HG03565 (cell line): ENCODE data around the gene CYP1B1.
"Not testable (repeated sequence)": the region's sequence is repeated elsewhere in the genome, so short reads cannot be mapped to it uniquely, and the experiment has no call there.

Experiments
- ATAC-seq: cut with Tn5 transposase; IDR thresholded peaks from one replicate; pipeline ENCODE4 v1.9.1; 2021; ENCODE audit warnings: mild to moderate bottlenecking, moderate library complexity; ENCODE audit not compliant: unreplicated experiment

CYP1B1 gene

GRCh38 chr2:38075507-38076151, at the start of gene CYP1B1:
TSS of gene CYP1B1 (minus strand) at chr2:38076151. CDS start at chr2:38075388, 763 bp downstream.
- no peak for ATAC-seq

- no peak for ATAC-seq
Measured at GRCh38 chr2:38125007-38125406, 49.1 kb upstream of the CYP1B1 start.

DNA sequence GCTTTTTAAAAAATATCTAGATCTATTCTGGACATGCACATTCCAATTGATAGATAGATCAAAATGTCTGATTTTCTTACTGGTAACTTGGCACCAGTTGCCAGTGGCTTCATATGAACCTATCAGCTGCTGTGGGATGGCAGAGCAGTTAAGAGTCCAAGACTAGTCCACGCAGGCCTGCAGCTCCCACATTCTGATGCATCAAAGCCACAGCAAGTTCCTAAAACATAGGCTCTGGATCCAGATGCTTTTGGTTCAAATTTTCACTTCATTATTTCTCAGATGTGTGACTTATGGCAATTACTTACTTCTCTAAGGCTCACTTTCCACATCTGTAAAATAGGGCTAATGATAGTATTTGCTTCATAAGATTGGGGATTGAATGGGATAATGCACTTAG, 48.0 kb upstream of the CYP1B1 start:
- no peak for ATAC-seq

GRCh38 chr2:38122344-38122743, 46.4 kb upstream of the CYP1B1 start:
- no peak for ATAC-seq

DNA sequence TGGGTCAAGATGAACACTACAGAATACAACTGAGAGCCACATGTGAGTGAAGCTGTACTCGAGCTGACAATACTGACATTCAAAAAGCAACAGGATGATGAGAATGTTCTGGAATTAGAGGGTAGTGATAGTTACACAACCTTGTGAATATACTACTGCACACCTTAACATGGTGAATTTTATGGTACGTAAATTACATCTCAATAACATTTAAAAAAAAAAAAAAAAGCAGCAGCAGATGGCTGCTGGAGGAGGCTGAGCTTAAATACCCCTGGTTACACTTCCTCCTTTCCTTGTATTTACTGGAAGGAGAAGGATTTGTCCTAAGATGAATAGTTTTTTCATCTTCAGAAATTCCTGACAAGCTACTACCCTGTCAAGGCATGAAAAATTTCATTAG, 45.5 kb upstream of the CYP1B1 start:
- ATAC-seq, result no peak

DNA sequence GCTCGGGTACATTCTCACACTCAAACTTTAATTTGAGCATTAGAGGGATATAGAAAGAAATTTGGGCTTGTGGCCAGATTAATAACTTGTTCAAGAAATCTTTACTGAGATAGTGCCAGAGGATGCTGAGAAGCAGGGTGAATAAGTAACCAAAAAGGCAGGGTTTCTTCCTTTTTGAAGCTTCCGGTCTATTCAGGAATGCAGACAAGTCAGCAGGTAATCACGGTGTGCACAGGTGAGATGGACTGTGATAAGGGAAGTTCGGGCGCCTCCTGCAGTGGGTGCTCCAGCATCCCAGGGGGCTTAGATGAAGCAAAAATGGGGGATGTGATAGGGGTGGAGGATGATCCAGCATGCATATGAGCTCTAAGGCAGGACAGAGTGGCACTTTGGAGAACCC, 44.9 kb upstream of the CYP1B1 start:
- ATAC-seq, result no peak

GRCh38 chr2:38120264-38120592, 44.3 kb upstream of the CYP1B1 start:
- ATAC-seq, result no peak

DNA sequence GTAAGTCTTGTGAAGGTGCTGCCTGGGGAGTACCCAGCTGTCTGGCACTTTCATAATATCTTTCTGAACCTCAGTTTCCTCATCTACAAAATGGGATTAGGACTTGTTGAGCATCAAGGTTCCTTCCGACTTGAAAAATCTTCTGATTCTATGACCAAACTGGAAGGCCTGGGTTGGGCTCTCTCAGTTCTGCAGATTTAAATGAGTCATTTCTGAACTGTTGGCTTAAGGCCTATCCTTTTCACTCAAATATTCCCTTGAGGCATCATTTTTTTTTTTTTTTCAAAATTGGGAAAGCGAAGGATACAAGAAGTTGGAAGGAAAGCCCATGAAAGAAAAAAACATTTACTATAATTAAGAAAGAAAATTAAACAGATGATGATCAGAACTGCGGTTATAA, 40.8 kb upstream of the CYP1B1 start:
- no peak for ATAC-seq

DNA sequence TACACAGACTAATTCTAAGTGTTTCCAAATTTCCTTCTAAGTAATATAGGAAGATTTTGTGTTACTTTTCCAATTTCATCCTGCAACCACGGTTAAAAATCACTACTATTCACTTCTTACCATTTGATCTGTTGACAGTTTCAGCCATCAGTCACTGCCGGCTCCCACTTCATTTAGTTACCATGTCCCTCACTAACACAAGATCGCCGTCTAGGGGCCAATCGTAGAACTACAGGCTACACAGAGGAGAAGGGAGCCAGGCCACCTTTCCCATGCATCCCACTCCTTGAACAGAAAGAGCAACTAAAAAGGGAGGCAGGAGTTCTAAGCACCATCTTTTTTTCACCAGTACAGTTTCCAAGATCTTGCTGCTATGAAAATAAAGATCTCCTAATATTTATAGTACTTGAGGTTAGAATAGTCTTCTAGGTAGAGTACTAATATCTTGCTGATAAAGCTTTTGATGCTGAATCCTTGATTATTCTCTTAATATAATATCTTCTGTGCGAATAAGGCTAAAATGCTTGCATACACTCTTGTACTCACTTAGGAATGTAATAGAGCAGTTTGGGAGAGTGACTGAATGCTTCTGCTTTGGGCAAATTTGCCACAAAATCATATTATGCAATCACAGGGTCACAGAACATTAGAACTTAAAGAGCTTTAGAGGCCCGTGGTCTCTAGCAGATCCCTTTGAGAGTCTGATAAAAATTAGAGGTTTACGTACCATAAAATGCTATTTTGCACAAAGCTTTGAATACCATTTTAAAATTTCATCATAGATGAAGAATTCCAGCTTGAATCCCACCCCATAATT, 39.5 kb upstream of the CYP1B1 start:
- no peak for ATAC-seq

DNA sequence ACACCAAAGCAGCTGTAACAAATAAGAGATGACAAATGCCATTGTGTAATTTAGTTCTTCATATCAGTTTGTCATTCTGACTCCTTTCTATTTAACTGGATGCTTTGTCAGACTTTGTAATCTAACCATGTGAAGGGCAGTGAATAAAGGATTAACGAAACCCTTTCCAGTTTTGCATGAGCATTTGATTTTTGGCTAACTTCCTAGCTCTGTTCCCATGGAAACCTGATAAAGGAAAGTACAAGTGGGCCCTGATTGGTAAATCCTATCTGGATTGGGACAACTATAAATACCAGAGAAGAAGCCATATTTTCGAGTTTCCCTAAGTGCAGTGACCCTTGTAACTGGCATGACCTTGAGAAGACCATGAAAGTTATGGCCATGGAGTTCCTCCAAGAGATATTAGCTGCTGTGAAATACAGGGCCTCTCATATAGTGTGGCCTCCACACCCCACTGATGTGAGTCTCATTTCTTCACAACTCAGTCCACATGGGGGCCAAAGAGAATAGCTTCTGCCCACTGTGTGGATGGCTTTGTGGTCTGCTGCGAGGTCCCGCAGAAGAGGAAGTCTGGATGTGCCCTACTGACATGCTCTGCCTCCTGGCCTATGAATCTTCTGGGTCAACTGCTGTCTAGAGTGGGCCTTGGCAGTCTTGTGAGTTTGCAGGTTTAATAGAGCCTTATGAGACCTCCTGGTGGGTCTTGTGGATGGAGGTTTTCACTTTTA, 38.2 kb upstream of the CYP1B1 start:
- no peak for ATAC-seq

GRCh38 chr2:38113051-38113450, 37.1 kb upstream of the CYP1B1 start:
- ATAC-seq, result no peak

- ATAC-seq, result not testable (repeated sequence)
Measured at GRCh38 chr2:38111350-38111749, 35.4 kb upstream of the CYP1B1 start.

DNA sequence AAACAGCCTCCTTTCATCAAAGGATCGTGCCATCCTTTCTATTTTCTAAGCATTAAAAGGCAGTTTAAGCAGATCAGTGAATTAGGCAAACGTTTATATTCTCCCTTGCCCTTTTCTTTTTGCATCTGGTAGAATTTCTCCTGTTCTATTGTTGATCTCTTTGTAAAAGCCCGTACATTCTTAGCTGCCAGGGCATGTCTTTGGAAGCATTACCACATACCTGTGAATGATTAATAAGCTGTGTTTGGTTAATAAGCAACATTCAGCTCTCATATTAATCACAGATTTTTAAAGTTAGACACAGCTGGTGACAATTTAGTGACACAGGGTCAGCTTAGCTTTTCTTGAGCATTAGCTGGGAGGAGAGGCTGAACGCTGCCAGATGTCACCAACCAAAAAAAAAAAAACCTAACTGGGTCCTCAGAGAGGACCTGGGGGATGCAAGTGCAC, 33.8 kb upstream of the CYP1B1 start:
- ATAC-seq, result no peak

- ATAC-seq, result no peak
Measured at GRCh38 chr2:38108907-38109731, 33.2 kb upstream of the CYP1B1 start.

- ATAC-seq, result no peak
Measured at GRCh38 chr2:38107738-38108410, 31.9 kb upstream of the CYP1B1 start.

- no peak for ATAC-seq
Measured at GRCh38 chr2:38106405-38107094, 30.6 kb upstream of the CYP1B1 start.

DNA sequence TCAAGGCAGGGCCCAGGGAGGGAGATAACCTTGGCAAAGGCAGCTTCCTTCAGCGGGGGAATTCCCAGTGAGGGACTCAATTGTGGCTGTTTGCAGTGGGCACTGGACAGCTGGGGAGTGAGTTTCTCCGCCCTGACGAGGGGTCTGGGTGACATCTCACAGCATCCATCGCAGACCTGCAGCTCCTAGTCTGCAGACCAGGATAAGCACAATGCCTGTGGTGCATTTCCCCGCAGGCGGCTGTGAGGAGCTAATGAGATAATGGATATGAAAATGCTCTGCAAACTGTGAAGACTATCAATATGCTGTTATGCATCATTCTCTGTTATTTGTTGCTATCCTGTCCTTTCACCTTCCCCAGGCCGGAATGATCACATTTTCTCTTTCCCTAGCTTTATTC, 30.0 kb upstream of the CYP1B1 start:
- ATAC-seq, result no peak

DNA sequence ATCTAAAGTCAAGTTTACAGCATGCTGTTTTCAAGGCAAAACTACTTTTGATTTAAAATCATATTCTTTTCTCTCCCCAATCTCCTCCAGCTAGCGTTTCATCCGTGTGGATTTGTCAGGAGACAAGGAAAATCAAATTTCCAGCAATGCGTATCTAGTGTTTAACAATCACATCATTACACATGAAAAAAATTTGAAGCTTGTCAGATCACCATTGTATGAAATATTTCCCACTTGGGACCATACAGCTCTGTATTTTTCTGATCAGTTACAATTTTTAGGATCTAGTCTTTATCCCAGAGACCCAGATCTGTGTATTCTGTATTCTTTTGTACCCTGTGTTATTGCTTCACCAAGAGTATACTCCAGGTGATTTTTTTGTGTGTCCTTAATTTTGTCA, 28.6 kb upstream of the CYP1B1 start:
- ATAC-seq, result no peak

DNA sequence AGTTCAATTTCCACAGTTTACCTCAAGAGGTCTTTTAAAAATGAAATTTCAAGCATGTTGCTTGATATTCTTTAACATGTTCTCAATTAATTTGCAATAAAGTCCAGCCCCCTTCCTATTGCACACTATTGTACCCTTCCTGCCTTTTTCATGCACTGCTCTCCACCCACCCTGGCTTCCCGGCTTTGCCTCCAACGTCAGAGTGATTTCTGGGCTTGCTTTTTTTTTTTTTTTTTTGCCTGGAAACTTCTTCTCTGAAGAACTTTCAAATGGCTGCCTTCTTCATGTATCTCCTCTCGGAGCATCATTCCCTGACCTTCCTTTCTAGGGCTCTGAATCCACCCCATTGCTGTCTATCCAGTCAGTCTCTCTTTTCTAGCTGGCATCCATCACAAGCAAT, 24.4 kb upstream of the CYP1B1 start:
- no peak for ATAC-seq
